NCI-H1436 (cell line): ENCODE measurements around the gene SZRD1.

Source experiments
- DNase-seq: peaks from one replicate; lab custom pipeline; 2025; lab: John Stamatoyannopoulos, UW

Gene SZRD1

GRCh38 chr1:16440131-16440469 lies 73.1 kb downstream of the SZRD1 start:
- no peak for DNase-seq

- peak; percentile 91 for DNase-seq
Observed at GRCh38 chr1:16440470-16441281, 73.6 kb downstream of the SZRD1 start, which contains the start of gene NECAP2. TSS of gene NECAP2 (plus strand) at chr1:16440724. CDS start at chr1:16440762, 38 bp downstream.

- no peak for DNase-seq
Observed at GRCh38 chr1:16441282-16441665, 74.2 kb downstream of the SZRD1 start.

- DNase-seq, result no peak
Observed at GRCh38 chr1:16442265-16442664, 75.2 kb downstream of the SZRD1 start.

GRCh38 chr1:16442941-16443340 lies 75.9 kb downstream of the SZRD1 start:
- DNase-seq, result no peak

- DNase-seq, result no peak
Observed at GRCh38 chr1:16443975-16444770, 77.1 kb downstream of the SZRD1 start.

GRCh38 chr1:16445052-16445451 lies 78.0 kb downstream of the SZRD1 start:
- DNase-seq, result no peak

GRCh38 chr1:16446116-16446515 lies 79.1 kb downstream of the SZRD1 start:
- no peak for DNase-seq

GRCh38 chr1:16447641-16448040 lies 80.6 kb downstream of the SZRD1 start:
- no peak for DNase-seq
